Upper lobe of left lung (tissue), 6 donors: ENCODE data around the gene BBIP1. TPM values are rescaled to one million over a fixed set of nuclear protein-coding genes. Genes with fewer than 3 reads are reported as not detected.

ENCODE experiments used
- ATAC-seq, 2 donors: fragments of 200-7000 bp; cut with Tn5 transposase; one replicate each; pipeline ENCODE4 v1.9.1; 2022; ENCODE audit warnings: mild to moderate bottlenecking in 2 of 2, moderate library complexity in 2 of 2; ENCODE audit not compliant: low FRiP score in 2 of 2
- DNase-seq, 2 donors: peaks; one replicate each; pipeline ENCODE4 v3.0.0-alpha.2; 2019 to 2020
- H3K27ac ChIP-seq, 4 donors: fragments of 200-600 bp; sonication (generic); one replicate each; pipeline ENCODE4 v1.5.1; 2016 to 2019
- H3K27me3 ChIP-seq, 4 donors: fragments of 200-600 bp; sonication (generic); one replicate each; pipeline ENCODE4 v1.5.1; 2017 to 2019
- H3K36me3 ChIP-seq, 4 donors: fragments of 200-600 bp; sonication (generic); one replicate each; pipeline ENCODE4 v1.5.1; 2016 to 2019
- H3K4me1 ChIP-seq, 4 donors: fragments of 200-600 bp; sonication (generic); one replicate each; pipeline ENCODE4 v1.5.1; 2018 to 2019
- H3K4me3 ChIP-seq, 4 donors: fragments of 200-600 bp; sonication (generic); one replicate each; pipeline ENCODE4 v1.5.1; 2017 to 2019; ENCODE audit warnings: mild to moderate bottlenecking in 2 of 4, moderate library complexity in 1 of 4
- H3K9me3 ChIP-seq, 4 donors: fragments of 200-600 bp; sonication (generic); one replicate each; pipeline ENCODE4 v1.5.1; 2018 to 2019
- CTCF ChIP-seq, 6 experiments: fragments of 450-650 bp in 4 of 6; fragments of 200-600 bp in 2 of 6; sonication (generic) in 2 of 6; IDR thresholded peaks; one replicate each; pipeline ENCODE4 v1.5.1; 2016 to 2019; ENCODE audit warnings: antibody characterized with exemption in 6 of 6
- EP300 ChIP-seq, 4 donors: sonication (generic); formaldehyde crosslinking; IDR thresholded peaks; one replicate each; pipeline ENCODE4 v1.5.1; 2017; ENCODE audit warnings: antibody characterized with exemption in 4 of 4, control low read depth in 2 of 4
- POLR2A ChIP-seq, 4 donors: fragments of 450-650 bp; IDR thresholded peaks; one replicate each; pipeline ENCODE4 v1.5.1; 2016 to 2017; ENCODE audit warnings: antibody characterized with exemption in 4 of 4, mild to moderate bottlenecking in 2 of 4
- POLR2AphosphoS5 ChIP-seq, 2 donors: sonication (generic); formaldehyde crosslinking; IDR thresholded peaks; one replicate each; pipeline ENCODE4 v1.5.1; 2017; ENCODE audit warnings: antibody characterized with exemption in 2 of 2
- WGBS, 2 donors: methylation state at CpG; one replicate each; pipeline ENCODE4 v1.1.5; 2017 to 2018; 5-methylcytosine and 5-hydroxymethylcytosine counted together
- total RNA-seq, 6 donors: library from RNA; depleted of rRNA in 4 of 6; stranded (reverse); fragments of >200 nt in 4 of 6; gene quantifications; one replicate each; pipeline versions ENCODE4 v1.1.0 to v1.2.1, GENCODE V29; 2016 to 2021
- donor health status: DM: no; HTN: no; CAD: no; lungs with moderate emphysema.
- donor health status: DM: no; HTN: yes; CAD: no; lungs with severe emphysema.

The BBIP1 gene
- total RNA-seq, 6 donors from 2014 or later = 3.4 to 27.4 (median 19.4) TPM

- ATAC-seq = no peak
- Histone ChIP-seq H3K4me1 (peaks cover 0 to 26% (median 3%) of the 10 kb centered on the region in 4 donors), H3K27ac (no peak overlapping the region), H3K4me3 (no peak overlapping the region), H3K9me3 (no peaks in the 10 kb centered on the region), H3K36me3 (peaks cover 0 to 3% (median 0%) of the 10 kb centered on the region in 4 donors), H3K27me3 (no peaks in the 10 kb centered on the region)
- no peak for DNase-seq
- TF ChIP-seq POLR2A (IDR thresholded peaks at IDR 0.05) (no peak), CTCF (IDR thresholded peaks at IDR 0.05) (no peak), POLR2AphosphoS5 (IDR thresholded peaks at IDR 0.05) (no peak), EP300 (IDR thresholded peaks at IDR 0.05) (no peak)
These were observed 46.2 kb upstream of the BBIP1 start for GRCh38 chr10:110965216-110965615.

GRCh38 chr10:110964681-110965080, 45.7 kb upstream of the BBIP1 start:
- Histone ChIP-seq H3K4me3 (no peak overlapping the region), H3K9me3 (no peaks in the 10 kb centered on the region), H3K4me1 (peaks cover 0 to 26% (median 3%) of the 10 kb centered on the region in 4 donors), H3K27me3 (no peaks in the 10 kb centered on the region), H3K27ac (no peak overlapping the region), H3K36me3 (peaks cover 0 to 3% (median 0%) of the 10 kb centered on the region in 4 donors)
- 95 to 97% methylated on average over 5 of the region's 5 CpGs for WGBS, 2 donors
- no peak for TF ChIP-seq EP300 (IDR thresholded peaks at IDR 0.05)
- TF ChIP-seq POLR2AphosphoS5 (IDR thresholded peaks at IDR 0.05) = no peak
- no peak for TF ChIP-seq CTCF (IDR thresholded peaks at IDR 0.05)
- no peak for TF ChIP-seq POLR2A (IDR thresholded peaks at IDR 0.05)
- ATAC-seq (no peak), DNase-seq (no peak)

GRCh38 chr10:110963162-110963561, 44.2 kb upstream of the BBIP1 start:
- WGBS, 2 donors = 93 to 98% methylated on average over 2 of the region's 2 CpGs
- H3K9me3 ChIP-seq = no peaks in the 10 kb centered on the region
- no peaks in the 10 kb centered on the region for H3K27me3 ChIP-seq
- H3K36me3 ChIP-seq = peaks cover 0 to 3% (median 0%) of the 10 kb centered on the region in 4 donors
- no peak overlapping the region for H3K4me3 ChIP-seq
- TF ChIP-seq POLR2AphosphoS5 (IDR thresholded peaks at IDR 0.05) (no peak), EP300 (IDR thresholded peaks at IDR 0.05) (no peak), CTCF (IDR thresholded peaks at IDR 0.05) (no peak), POLR2A (IDR thresholded peaks at IDR 0.05) (no peak)
- DNase-seq (no peak), ATAC-seq (no peak)
- H3K4me1 ChIP-seq = peaks cover 0 to 24% (median 0%) of the 10 kb centered on the region in 4 donors
- no peak overlapping the region for H3K27ac ChIP-seq

- TF ChIP-seq POLR2A (IDR thresholded peaks at IDR 0.05) = no peak
- no peak for TF ChIP-seq POLR2AphosphoS5 (IDR thresholded peaks at IDR 0.05)
- TF ChIP-seq CTCF (IDR thresholded peaks at IDR 0.05) = no peak
- TF ChIP-seq EP300 (IDR thresholded peaks at IDR 0.05) = no peak
- ATAC-seq (no peak), DNase-seq (no peak)
- no peak overlapping the region for H3K27ac ChIP-seq
- no peaks in the 10 kb centered on the region for H3K9me3 ChIP-seq
- WGBS, 2 donors = 91% methylated on average over 2 of the region's 2 CpGs
- H3K36me3 ChIP-seq = peaks cover 0 to 3% (median 0%) of the 10 kb centered on the region in 4 donors
- H3K27me3 ChIP-seq = no peaks in the 10 kb centered on the region
- H3K4me3 ChIP-seq = no peak overlapping the region
- H3K4me1 ChIP-seq = peaks cover 0 to 24% (median 0%) of the 10 kb centered on the region in 4 donors
These were observed 43.5 kb upstream of the BBIP1 start for GRCh38 chr10:110962443-110962842.

- Histone ChIP-seq H3K4me3 (no peak overlapping the region), H3K27me3 (no peaks in the 10 kb centered on the region), H3K36me3 (no peaks in the 10 kb centered on the region), H3K27ac (no peak overlapping the region), H3K9me3 (no peaks in the 10 kb centered on the region), H3K4me1 (peaks cover 0 to 17% (median 2%) of the 10 kb centered on the region in 4 donors)
- ATAC-seq (no peak), DNase-seq (no peak)
- 96 to 97% methylated on average over 1 of the region's 1 CpG for WGBS, 2 donors
- TF ChIP-seq POLR2A (IDR thresholded peaks at IDR 0.05) = no peak
- TF ChIP-seq POLR2AphosphoS5 (IDR thresholded peaks at IDR 0.05) = no peak
- TF ChIP-seq CTCF (IDR thresholded peaks at IDR 0.05) = no peak
- no peak for TF ChIP-seq EP300 (IDR thresholded peaks at IDR 0.05)
These were observed 41.3 kb upstream of the BBIP1 start for GRCh38 chr10:110960333-110960712.
